Transverse colon (tissue), 4 donors: ENCODE results near the gene CRYGA.

ENCODE experiments used
- POLR2A ChIP-seq: fragments of 450-650 bp; IDR thresholded peaks from one replicate; pipeline ENCODE4 v1.6.1; 2016; ENCODE audit warnings: antibody characterized with exemption, mild to moderate bottlenecking, moderate library complexity
- POLR2AphosphoS5 ChIP-seq, 3 donors: sonication (generic); formaldehyde crosslinking; IDR thresholded peaks; one replicate each; pipeline ENCODE4 v1.6.1; 2016; ENCODE audit warnings: antibody characterized with exemption in 3 of 3
- TF ChIP-seq, protein P1 (sequence below), 5 experiments: fragments of 200-600 bp in 3 of 5; fragments of 450-650 bp in 2 of 5; sonication (generic) in 3 of 5; IDR thresholded peaks; 1 replicate in 2 of 5; 2 replicates in 3 of 5; pipeline ENCODE4 v1.5.1; 2016 to 2017; ENCODE audit warnings: antibody characterized with exemption in 5 of 5, inconsistent platforms in 3 of 5, mild to moderate bottlenecking in 2 of 5, moderate library complexity in 1 of 5

DNA sequence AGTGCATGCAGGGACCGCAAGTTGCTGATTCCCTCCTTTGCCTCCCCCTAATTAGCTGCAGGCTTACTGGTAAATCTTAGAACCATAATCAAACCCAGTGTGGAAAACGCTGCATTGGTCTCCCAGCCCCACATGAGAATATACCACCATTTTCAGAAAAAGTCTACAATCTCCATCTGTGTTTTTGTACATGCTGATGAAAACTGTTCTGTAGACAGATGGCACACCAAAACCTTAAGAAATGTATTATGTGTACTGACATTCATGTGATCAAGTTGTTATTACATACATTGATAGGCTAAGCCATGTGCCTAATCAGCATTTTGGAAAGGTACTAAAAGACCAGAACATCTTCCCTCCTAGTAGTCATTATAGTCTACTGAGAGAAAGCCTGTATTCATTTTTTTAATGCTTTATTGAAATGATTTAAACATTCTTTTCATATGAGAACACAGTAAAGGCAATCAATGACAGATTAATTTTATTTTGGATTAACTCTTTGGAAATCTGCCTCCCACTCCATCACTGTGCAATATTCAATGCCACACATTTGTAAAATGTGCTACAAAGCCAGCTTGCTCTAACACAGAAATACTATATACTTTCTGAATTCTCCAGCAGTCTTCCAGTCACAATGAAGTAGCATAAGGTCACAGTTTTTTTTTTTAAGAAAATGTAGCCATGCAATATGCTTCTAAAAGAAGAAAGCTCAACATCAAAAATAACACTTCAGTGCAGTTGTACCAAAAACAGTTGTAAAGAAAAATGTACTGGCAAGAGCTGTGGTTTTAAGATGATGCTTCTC lies 1.8 kb upstream of the CRYGA start:
- TF ChIP-seq, protein P1, sequence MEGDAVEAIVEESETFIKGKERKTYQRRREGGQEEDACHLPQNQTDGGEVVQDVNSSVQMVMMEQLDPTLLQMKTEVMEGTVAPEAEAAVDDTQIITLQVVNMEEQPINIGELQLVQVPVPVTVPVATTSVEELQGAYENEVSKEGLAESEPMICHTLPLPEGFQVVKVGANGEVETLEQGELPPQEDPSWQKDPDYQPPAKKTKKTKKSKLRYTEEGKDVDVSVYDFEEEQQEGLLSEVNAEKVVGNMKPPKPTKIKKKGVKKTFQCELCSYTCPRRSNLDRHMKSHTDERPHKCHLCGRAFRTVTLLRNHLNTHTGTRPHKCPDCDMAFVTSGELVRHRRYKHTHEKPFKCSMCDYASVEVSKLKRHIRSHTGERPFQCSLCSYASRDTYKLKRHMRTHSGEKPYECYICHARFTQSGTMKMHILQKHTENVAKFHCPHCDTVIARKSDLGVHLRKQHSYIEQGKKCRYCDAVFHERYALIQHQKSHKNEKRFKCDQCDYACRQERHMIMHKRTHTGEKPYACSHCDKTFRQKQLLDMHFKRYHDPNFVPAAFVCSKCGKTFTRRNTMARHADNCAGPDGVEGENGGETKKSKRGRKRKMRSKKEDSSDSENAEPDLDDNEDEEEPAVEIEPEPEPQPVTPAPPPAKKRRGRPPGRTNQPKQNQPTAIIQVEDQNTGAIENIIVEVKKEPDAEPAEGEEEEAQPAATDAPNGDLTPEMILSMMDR (IDR thresholded peaks at IDR 0.05): no peak
- no peak for TF ChIP-seq POLR2A
- TF ChIP-seq POLR2AphosphoS5 (IDR thresholded peaks at IDR 0.05): no peak
